ENCODE data around the gene PSPC1. TPM values are rescaled to one million over a fixed set of nuclear protein-coding genes. Genes with fewer than 3 reads are reported as not detected.

Gene PSPC1
- total RNA-seq, 1 donor from 2014 or later = 41.5 TPM

- H3K4me1 ChIP-seq = no peaks in the 10 kb centered on the region
- H3K27me3 ChIP-seq = no peaks in the 10 kb centered on the region
- no peak for ATAC-seq
- no peak for TF ChIP-seq CTCF (IDR thresholded peaks at IDR 0.05)
- DNase-seq = no peak
- no peak overlapping the region for H3K4me3 ChIP-seq
- H3K36me3 ChIP-seq = peaks cover 16% of the 10 kb centered on the region
- H3K27ac ChIP-seq = no peak overlapping the region
- no peaks in the 10 kb centered on the region for H3K9me3 ChIP-seq
- intact Hi-C loops (cut with DNase I) = no loop called here
Measured at GRCh38 chr13:19680751-19681150, 102.0 kb downstream of the PSPC1 start.

- no peak overlapping the region for H3K27ac ChIP-seq
- no peak for DNase-seq
- ATAC-seq = no peak
- H3K36me3 ChIP-seq = peaks cover 57% of the 10 kb centered on the region
- H3K4me1 ChIP-seq = no peaks in the 10 kb centered on the region
- H3K4me3 ChIP-seq = no peak overlapping the region
- intact Hi-C loops (cut with DNase I) = no loop called here
- H3K9me3 ChIP-seq = no peaks in the 10 kb centered on the region
- TF ChIP-seq CTCF (IDR thresholded peaks at IDR 0.05) = no peak
- no peaks in the 10 kb centered on the region for H3K27me3 ChIP-seq
Measured at GRCh38 chr13:19676168-19676567, 106.6 kb downstream of the PSPC1 start.

GRCh38 chr13:19674898-19675297 lies 107.8 kb downstream of the PSPC1 start:
- Histone ChIP-seq H3K4me1 (no peaks in the 10 kb centered on the region), H3K4me3 (no peak overlapping the region), H3K36me3 (peaks cover 70% of the 10 kb centered on the region), H3K9me3 (no peaks in the 10 kb centered on the region), H3K27me3 (no peaks in the 10 kb centered on the region), H3K27ac (no peak overlapping the region)
- no peak for TF ChIP-seq CTCF (IDR thresholded peaks at IDR 0.05)
- intact Hi-C loops (cut with DNase I) = no loop called here
- DNase-seq (no peak), ATAC-seq (no peak)

- DNase-seq = no peak
- H3K9me3 ChIP-seq = no peaks in the 10 kb centered on the region
- no peak overlapping the region for H3K27ac ChIP-seq
- no peaks in the 10 kb centered on the region for H3K27me3 ChIP-seq
- intact Hi-C loops (cut with DNase I) = no loop called here
- ATAC-seq = no peak
- no peak overlapping the region for H3K4me3 ChIP-seq
- no peaks in the 10 kb centered on the region for H3K4me1 ChIP-seq
- no peak for TF ChIP-seq CTCF (IDR thresholded peaks at IDR 0.05)
- peaks cover 78% of the 10 kb centered on the region for H3K36me3 ChIP-seq
Measured at GRCh38 chr13:19673473-19674430, 109.0 kb downstream of the PSPC1 start.

- Histone ChIP-seq H3K27me3 (no peaks in the 10 kb centered on the region), H3K27ac (no peak overlapping the region), H3K9me3 (no peaks in the 10 kb centered on the region), H3K36me3 (peaks cover 84% of the 10 kb centered on the region), H3K4me1 (no peaks in the 10 kb centered on the region), H3K4me3 (no peak overlapping the region)
- no peak for TF ChIP-seq CTCF (IDR thresholded peaks at IDR 0.05)
- ATAC-seq = no peak
- intact Hi-C loops (cut with DNase I) = no loop called here
- no peak for DNase-seq
Measured at GRCh38 chr13:19672990-19673389, 109.8 kb downstream of the PSPC1 start.
